GM23338 (cell line): ENCODE data around the gene PRR33. TPM values are rescaled to one million over a fixed set of nuclear protein-coding genes. Genes with fewer than 3 reads are reported as not detected.

Experiments
- ATAC-seq: fragments of 200-7000 bp; cut with Tn5 transposase; 3 replicates; pipeline ENCODE4 v1.9.1; 2020
- DNase-seq: peaks from one replicate; pipeline ENCODE4 v3.0.0-alpha.2; 2015; ENCODE audit warnings: low spot score
- H2AFZ ChIP-seq: fragments of 200-600 bp; sonication (generic); 2 replicates; pipeline ENCODE4 v1.8.0; 2016; ENCODE audit warnings: antibody characterized with exemption, mild to moderate bottlenecking, moderate library complexity
- H3F3A ChIP-seq: fragments of 200-600 bp; sonication (generic); replicated peaks from 2 replicates; pipeline ENCODE4 v1.8.0; 2017; ENCODE audit warnings: antibody characterized with exemption, mixed run types, low read depth
- H3K27ac ChIP-seq: fragments of 200-600 bp; sonication (generic); 2 replicates; pipeline ENCODE4 v1.6.1; 2016; ENCODE audit warnings: low read depth
- H3K27me3 ChIP-seq: fragments of 200-600 bp; sonication (generic); 2 replicates; pipeline ENCODE4 v1.8.0; 2016; ENCODE audit warnings: mild to moderate bottlenecking, mixed run types, moderate library complexity; ENCODE audit not compliant: insufficient read depth
- H3K36me3 ChIP-seq: fragments of 200-600 bp; sonication (generic); 2 replicates; pipeline ENCODE4 v1.8.0; 2016; ENCODE audit warnings: mild to moderate bottlenecking; ENCODE audit not compliant: insufficient read depth
- H3K4me1 ChIP-seq: fragments of 200-600 bp; sonication (generic); 2 replicates; pipeline ENCODE4 v1.8.0; 2016; ENCODE audit warnings: mild to moderate bottlenecking, moderate library complexity; ENCODE audit not compliant: insufficient read depth
- H3K4me2 ChIP-seq: fragments of 200-600 bp; sonication (generic); 2 replicates; pipeline ENCODE4 v1.7.1; 2017; ENCODE audit warnings: mixed run types
- H3K4me3 ChIP-seq: fragments of 200-600 bp; sonication (generic); 2 replicates; pipeline ENCODE4 v1.6.1; 2016; ENCODE audit warnings: mixed run types
- H3K79me2 ChIP-seq: fragments of 200-600 bp; sonication (generic); replicated peaks from 2 replicates; pipeline ENCODE4 v1.8.0; 2017; ENCODE audit warnings: mild to moderate bottlenecking; ENCODE audit not compliant: insufficient read depth
- H3K9me2 ChIP-seq: fragments of 200-600 bp; sonication (generic); 2 replicates; pipeline ENCODE4 v1.8.0; 2017; ENCODE audit not compliant: insufficient read depth
- H4K20me1 ChIP-seq: fragments of 200-600 bp; sonication (generic); replicated peaks from 2 replicates; pipeline ENCODE4 v1.8.0; 2017; ENCODE audit warnings: mild to moderate bottlenecking; ENCODE audit not compliant: insufficient read depth
- H3K27ac Mint-ChIP-seq: 2 replicates; pipeline ENCODE4 v1.8.0; 2020; ENCODE audit warnings: inconsistent platforms, mild to moderate bottlenecking, moderate library complexity, mixed read lengths
- H3K27me3 Mint-ChIP-seq: 3 replicates; pipeline ENCODE4 v1.8.0; 2022; ENCODE audit warnings: low read depth, mild to moderate bottlenecking, moderate library complexity, mixed read lengths, inconsistent platforms; ENCODE audit not compliant: insufficient read depth, poor library complexity
- H3K36me3 Mint-ChIP-seq: 3 replicates; pipeline ENCODE4 v1.8.0; 2021; ENCODE audit warnings: low read depth, mild to moderate bottlenecking, inconsistent platforms, moderate library complexity, mixed read lengths
- H3K4me1 Mint-ChIP-seq: 3 replicates; pipeline ENCODE4 v1.8.0; 2020; ENCODE audit warnings: mild to moderate bottlenecking, inconsistent platforms, mixed read lengths
- H3K4me3 Mint-ChIP-seq: 3 replicates; pipeline ENCODE4 v1.8.0; 2021; ENCODE audit warnings: moderate library complexity, mild to moderate bottlenecking, inconsistent platforms, mixed read lengths
- H3K9me3 Mint-ChIP-seq: 3 replicates; pipeline ENCODE4 v1.8.0; 2020; ENCODE audit warnings: moderate library complexity, mild to moderate bottlenecking, inconsistent platforms, mixed read lengths
- CREB1 ChIP-seq: fragments of 250-450 bp; sonication (Bioruptor Pico); IDR thresholded peaks from 2 replicates; pipeline ENCODE4 v1.5.0; 2020; ENCODE audit warnings: low read depth, mild to moderate bottlenecking, moderate library complexity
- EZH2 ChIP-seq: fragments of 200-600 bp; sonication (generic); IDR thresholded peaks from one replicate; pipeline ENCODE4 v1.8.0; 2017; ENCODE audit warnings: antibody characterized with exemption, mild to moderate bottlenecking, low read depth; ENCODE audit not compliant: unreplicated experiment
- EZH2phosphoT487 ChIP-seq: fragments of 200-600 bp; sonication (generic); IDR thresholded peaks from one replicate; pipeline ENCODE4 v1.8.1; 2018; ENCODE audit warnings: antibody characterized with exemption; ENCODE audit not compliant: unreplicated experiment
- JUNB ChIP-seq: IDR thresholded peaks from one replicate; pipeline ENCODE4 v1.6.1; 2016; ENCODE audit warnings: antibody characterized with exemption; ENCODE audit not compliant: unreplicated experiment
- NANOG ChIP-seq: IDR thresholded peaks from 2 replicates; pipeline ENCODE4 v1.6.1; 2016; ENCODE audit warnings: antibody characterized with exemption, borderline replicate concordance
- POLR2AphosphoS5 ChIP-seq: IDR thresholded peaks from 2 replicates; pipeline ENCODE4 v1.6.1; 2016; ENCODE audit warnings: antibody characterized with exemption, low read depth
- STAT1 ChIP-seq: IDR thresholded peaks from one replicate; pipeline ENCODE4 v1.6.1; 2016; ENCODE audit warnings: antibody characterized with exemption; ENCODE audit not compliant: unreplicated experiment
- polyA plus RNA-seq: library from polyadenylated mRNA; unstranded; fragments of >200 nt; fragmentation: Nextera tagmentation; extraction: Ambion mirVana; gene quantifications from 2 replicates; pipeline ENCODE4 v1.2.1, GENCODE V29; 2016
- total RNA-seq: library from RNA; depleted of rRNA; stranded (reverse); fragments of >200 nt; shearing (Covaris generic); gene quantifications from 2 replicates; pipeline ENCODE4 v1.2.3, GENCODE V29; 2014
- TF ChIP-seq, protein P1 (sequence below): fragments of 250-450 bp; sonication (Bioruptor Pico); IDR thresholded peaks from 2 replicates; pipeline ENCODE4 v1.5.0; 2020; ENCODE audit warnings: mild to moderate bottlenecking, moderate library complexity
- TF ChIP-seq, protein P2 (sequence below): IDR thresholded peaks from one replicate; pipeline ENCODE4 v1.6.1; 2018; ENCODE audit warnings: antibody characterized with exemption; ENCODE audit not compliant: unreplicated experiment
- TF ChIP-seq, protein P3 (sequence below), 2 experiments: fragments of 200-600 bp in 1 of 2; sonication (generic) in 1 of 2; conservative IDR thresholded peaks; 2 replicates each; pipeline versions ENCODE4 v1.5.1 to v1.6.1; 2016 to 2017; ENCODE audit warnings: antibody characterized with exemption in 2 of 2, low read depth in 2 of 2, mild to moderate bottlenecking in 2 of 2, moderate library complexity in 1 of 2

The PRR33 gene
- total and polyA plus RNA-seq, 2 experiments from 2014 or later = not detected

DNA sequence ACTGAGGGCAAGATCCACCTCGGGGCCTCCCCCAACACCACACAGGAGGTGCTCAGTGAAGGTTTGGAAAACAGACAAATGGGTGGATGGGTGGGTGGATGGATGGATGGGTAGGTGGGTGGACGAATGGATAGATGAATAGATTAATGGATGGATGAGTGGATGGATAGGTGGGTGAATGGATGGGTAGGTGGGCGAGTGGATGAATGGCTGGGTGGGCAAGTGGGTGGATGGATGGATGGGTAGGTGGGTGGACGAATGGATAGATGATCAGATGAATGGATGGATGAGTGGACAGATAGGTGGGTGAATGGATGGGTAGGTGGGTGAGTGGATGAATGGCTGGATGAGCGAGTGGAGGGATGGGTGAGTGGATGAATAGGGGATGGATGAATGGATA, 863 bp upstream of the PRR33 start:
- no peak overlapping the region for H3K27ac ChIP-seq
- H3K4me2 ChIP-seq = no peak overlapping the region
- no peak overlapping the region for H2AFZ ChIP-seq
- no peaks in the 10 kb centered on the region for H3K4me1 ChIP-seq
- no peak for TF ChIP-seq NANOG
- TF ChIP-seq, protein P1, sequence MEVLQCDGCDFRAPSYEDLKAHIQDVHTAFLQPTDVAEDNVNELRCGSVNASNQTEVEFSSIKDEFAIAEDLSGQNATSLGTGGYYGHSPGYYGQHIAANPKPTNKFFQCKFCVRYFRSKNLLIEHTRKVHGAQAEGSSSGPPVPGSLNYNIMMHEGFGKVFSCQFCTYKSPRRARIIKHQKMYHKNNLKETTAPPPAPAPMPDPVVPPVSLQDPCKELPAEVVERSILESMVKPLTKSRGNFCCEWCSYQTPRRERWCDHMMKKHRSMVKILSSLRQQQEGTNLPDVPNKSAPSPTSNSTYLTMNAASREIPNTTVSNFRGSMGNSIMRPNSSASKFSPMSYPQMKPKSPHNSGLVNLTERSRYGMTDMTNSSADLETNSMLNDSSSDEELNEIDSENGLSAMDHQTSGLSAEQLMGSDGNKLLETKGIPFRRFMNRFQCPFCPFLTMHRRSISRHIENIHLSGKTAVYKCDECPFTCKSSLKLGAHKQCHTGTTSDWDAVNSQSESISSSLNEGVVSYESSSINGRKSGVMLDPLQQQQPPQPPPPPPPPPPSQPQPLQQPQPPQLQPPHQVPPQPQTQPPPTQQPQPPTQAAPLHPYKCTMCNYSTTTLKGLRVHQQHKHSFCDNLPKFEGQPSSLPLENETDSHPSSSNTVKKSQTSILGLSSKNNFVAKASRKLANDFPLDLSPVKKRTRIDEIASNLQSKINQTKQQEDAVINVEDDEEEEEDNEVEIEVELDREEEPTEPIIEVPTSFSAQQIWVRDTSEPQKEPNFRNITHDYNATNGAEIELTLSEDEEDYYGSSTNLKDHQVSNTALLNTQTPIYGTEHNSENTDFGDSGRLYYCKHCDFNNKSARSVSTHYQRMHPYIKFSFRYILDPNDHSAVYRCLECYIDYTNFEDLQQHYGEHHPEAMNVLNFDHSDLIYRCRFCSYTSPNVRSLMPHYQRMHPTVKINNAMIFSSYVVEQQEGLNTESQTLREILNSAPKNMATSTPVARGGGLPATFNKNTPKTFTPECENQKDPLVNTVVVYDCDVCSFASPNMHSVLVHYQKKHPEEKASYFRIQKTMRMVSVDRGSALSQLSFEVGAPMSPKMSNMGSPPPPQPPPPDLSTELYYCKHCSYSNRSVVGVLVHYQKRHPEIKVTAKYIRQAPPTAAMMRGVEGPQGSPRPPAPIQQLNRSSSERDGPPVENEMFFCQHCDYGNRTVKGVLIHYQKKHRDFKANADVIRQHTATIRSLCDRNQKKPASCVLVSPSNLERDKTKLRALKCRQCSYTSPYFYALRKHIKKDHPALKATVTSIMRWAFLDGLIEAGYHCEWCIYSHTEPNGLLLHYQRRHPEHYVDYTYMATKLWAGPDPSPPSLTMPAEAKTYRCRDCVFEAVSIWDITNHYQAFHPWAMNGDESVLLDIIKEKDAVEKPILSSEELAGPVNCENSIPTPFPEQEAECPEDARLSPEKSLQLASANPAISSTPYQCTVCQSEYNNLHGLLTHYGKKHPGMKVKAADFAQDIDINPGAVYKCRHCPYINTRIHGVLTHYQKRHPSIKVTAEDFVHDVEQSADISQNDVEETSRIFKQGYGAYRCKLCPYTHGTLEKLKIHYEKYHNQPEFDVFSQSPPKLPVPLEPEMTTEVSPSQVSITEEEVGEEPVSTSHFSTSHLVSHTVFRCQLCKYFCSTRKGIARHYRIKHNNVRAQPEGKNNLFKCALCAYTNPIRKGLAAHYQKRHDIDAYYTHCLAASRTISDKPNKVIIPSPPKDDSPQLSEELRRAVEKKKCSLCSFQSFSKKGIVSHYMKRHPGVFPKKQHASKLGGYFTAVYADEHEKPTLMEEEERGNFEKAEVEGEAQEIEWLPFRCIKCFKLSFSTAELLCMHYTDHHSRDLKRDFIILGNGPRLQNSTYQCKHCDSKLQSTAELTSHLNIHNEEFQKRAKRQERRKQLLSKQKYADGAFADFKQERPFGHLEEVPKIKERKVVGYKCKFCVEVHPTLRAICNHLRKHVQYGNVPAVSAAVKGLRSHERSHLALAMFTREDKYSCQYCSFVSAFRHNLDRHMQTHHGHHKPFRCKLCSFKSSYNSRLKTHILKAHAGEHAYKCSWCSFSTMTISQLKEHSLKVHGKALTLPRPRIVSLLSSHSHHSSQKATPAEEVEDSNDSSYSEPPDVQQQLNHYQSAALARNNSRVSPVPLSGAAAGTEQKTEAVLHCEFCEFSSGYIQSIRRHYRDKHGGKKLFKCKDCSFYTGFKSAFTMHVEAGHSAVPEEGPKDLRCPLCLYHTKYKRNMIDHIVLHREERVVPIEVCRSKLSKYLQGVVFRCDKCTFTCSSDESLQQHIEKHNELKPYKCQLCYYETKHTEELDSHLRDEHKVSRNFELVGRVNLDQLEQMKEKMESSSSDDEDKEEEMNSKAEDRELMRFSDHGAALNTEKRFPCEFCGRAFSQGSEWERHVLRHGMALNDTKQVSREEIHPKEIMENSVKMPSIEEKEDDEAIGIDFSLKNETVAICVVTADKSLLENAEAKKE (CRISPR knock-in tag) = no peak
- TF ChIP-seq STAT1 = no peak
- no peak for TF ChIP-seq JUNB
- no peaks in the 10 kb centered on the region for H3K27me3 ChIP-seq
- H3K36me3 ChIP-seq = no peaks in the 10 kb centered on the region
- no peaks in the 10 kb centered on the region for H3K79me2 ChIP-seq
- no peaks in the 10 kb centered on the region for H3K9me3 Mint-ChIP-seq
- H3K9me2 ChIP-seq = no peaks in the 10 kb centered on the region
- no peak overlapping the region for H3K4me3 ChIP-seq
- H3K4me3 Mint-ChIP-seq = no peak overlapping the region
- no peaks in the 10 kb centered on the region for H3F3A ChIP-seq
- no peaks in the 10 kb centered on the region for H4K20me1 ChIP-seq
- H3K36me3 Mint-ChIP-seq = no peaks in the 10 kb centered on the region
- peaks cover 10% of the 10 kb centered on the region for H3K27me3 Mint-ChIP-seq
- no peak overlapping the region for H3K27ac Mint-ChIP-seq
- no peaks in the 10 kb centered on the region for H3K4me1 Mint-ChIP-seq
- ATAC-seq = no peak
- DNase-seq = no peak

DNA sequence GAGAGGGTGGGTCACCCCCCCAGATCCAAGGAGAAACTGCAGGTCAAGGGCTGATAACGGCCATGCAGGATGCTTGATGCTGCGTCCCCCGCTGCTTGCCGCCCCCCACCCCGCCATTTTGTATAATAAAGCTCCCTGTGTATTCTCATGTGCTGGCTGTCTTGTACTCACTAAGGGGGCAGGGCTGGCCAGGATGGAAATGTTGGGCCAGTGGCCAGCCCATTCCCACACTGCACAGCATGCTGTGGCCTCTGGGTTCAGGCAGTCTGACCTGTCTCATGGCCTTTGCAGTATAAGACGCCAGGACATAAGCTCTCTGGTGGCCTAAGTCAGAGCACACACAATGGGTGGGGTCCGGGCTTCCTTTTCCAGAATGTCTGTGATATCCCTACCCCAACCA, 421 bp upstream of the PRR33 start:
- Histone ChIP-seq H3K4me1 (no peaks in the 10 kb centered on the region), H3K36me3 (no peaks in the 10 kb centered on the region), H3K4me3 (no peak overlapping the region), H2AFZ (no peak overlapping the region), H3K9me2 (no peaks in the 10 kb centered on the region), H3K4me2 (no peak overlapping the region), H3K27ac (no peak overlapping the region), H3K27me3 (no peaks in the 10 kb centered on the region), H3K79me2 (no peaks in the 10 kb centered on the region), H4K20me1 (no peaks in the 10 kb centered on the region), H3F3A (no peaks in the 10 kb centered on the region)
- Mint-ChIP-seq H3K36me3 (no peaks in the 10 kb centered on the region), H3K27me3 (peaks cover 10% of the 10 kb centered on the region), H3K4me3 (no peak overlapping the region), H3K4me1 (no peaks in the 10 kb centered on the region), H3K27ac (no peak overlapping the region), H3K9me3 (no peaks in the 10 kb centered on the region)
- no peak for ATAC-seq
- DNase-seq = no peak
- TF ChIP-seq POLR2AphosphoS5 (no peak), EZH2phosphoT487 (no peak), STAT1 (no peak), NANOG (no peak), EZH2 (no peak), CREB1 (CRISPR knock-in tag) (no peak)
- TF ChIP-seq, protein P2, sequence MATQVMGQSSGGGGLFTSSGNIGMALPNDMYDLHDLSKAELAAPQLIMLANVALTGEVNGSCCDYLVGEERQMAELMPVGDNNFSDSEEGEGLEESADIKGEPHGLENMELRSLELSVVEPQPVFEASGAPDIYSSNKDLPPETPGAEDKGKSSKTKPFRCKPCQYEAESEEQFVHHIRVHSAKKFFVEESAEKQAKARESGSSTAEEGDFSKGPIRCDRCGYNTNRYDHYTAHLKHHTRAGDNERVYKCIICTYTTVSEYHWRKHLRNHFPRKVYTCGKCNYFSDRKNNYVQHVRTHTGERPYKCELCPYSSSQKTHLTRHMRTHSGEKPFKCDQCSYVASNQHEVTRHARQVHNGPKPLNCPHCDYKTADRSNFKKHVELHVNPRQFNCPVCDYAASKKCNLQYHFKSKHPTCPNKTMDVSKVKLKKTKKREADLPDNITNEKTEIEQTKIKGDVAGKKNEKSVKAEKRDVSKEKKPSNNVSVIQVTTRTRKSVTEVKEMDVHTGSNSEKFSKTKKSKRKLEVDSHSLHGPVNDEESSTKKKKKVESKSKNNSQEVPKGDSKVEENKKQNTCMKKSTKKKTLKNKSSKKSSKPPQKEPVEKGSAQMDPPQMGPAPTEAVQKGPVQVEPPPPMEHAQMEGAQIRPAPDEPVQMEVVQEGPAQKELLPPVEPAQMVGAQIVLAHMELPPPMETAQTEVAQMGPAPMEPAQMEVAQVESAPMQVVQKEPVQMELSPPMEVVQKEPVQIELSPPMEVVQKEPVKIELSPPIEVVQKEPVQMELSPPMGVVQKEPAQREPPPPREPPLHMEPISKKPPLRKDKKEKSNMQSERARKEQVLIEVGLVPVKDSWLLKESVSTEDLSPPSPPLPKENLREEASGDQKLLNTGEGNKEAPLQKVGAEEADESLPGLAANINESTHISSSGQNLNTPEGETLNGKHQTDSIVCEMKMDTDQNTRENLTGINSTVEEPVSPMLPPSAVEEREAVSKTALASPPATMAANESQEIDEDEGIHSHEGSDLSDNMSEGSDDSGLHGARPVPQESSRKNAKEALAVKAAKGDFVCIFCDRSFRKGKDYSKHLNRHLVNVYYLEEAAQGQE = no peak
- TF ChIP-seq, protein P3, sequence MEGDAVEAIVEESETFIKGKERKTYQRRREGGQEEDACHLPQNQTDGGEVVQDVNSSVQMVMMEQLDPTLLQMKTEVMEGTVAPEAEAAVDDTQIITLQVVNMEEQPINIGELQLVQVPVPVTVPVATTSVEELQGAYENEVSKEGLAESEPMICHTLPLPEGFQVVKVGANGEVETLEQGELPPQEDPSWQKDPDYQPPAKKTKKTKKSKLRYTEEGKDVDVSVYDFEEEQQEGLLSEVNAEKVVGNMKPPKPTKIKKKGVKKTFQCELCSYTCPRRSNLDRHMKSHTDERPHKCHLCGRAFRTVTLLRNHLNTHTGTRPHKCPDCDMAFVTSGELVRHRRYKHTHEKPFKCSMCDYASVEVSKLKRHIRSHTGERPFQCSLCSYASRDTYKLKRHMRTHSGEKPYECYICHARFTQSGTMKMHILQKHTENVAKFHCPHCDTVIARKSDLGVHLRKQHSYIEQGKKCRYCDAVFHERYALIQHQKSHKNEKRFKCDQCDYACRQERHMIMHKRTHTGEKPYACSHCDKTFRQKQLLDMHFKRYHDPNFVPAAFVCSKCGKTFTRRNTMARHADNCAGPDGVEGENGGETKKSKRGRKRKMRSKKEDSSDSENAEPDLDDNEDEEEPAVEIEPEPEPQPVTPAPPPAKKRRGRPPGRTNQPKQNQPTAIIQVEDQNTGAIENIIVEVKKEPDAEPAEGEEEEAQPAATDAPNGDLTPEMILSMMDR (conservative IDR thresholded peaks at IDR 0.05; ENCODE audit: low read depth in 2 of 2) = no peak
